GM19438 (cell line): ENCODE measurements around the gene SPRED2.

Source experiments
- ATAC-seq: cut with Tn5 transposase; IDR thresholded peaks from one replicate; pipeline ENCODE4 v1.9.1; 2021; ENCODE audit warnings: low read depth; ENCODE audit not compliant: unreplicated experiment

SPRED2 gene

DNA sequence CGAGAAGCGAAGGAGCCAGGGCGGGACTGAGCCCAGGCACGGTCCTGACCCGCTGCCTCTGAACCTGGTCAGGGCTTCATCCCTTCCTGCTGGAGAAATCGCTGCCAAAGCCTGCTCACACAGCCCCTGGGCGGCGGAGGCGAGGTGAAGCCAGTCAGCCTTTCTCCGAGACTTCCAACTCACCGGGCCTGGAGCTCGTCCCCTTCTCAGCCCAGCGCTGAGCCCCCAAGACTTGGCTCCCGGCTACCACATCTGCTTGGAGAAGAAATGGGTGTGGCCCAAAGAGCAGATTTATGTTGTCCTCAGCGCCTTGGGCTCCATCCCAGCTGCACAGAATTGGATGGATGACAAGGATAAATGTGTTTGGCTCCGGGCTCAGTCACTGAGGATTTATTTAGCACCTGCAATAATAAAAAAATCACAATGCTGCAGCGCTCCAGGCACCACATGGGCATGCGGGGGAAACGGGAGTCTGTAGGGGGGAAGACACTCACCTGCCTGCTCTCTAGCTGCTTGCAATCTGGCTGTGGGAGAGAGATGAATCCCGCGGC lies 139.9 kb downstream of the SPRED2 start:
- no peak for ATAC-seq

DNA sequence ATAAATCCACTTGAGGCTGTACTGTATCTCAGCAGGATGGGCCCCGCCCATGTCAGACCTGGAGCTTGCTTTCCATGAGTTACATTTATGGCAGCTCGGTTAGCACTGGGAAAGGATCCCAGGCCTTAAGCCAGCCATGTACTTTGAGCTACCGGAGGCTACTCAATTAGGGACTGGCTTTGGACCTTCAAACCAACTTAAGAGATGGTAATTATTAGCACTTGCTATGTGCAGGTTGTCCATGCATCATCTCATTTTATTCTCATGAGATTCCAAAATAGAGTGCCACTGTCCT lies 140.3 kb downstream of the SPRED2 start:
- ATAC-seq = no peak

DNA sequence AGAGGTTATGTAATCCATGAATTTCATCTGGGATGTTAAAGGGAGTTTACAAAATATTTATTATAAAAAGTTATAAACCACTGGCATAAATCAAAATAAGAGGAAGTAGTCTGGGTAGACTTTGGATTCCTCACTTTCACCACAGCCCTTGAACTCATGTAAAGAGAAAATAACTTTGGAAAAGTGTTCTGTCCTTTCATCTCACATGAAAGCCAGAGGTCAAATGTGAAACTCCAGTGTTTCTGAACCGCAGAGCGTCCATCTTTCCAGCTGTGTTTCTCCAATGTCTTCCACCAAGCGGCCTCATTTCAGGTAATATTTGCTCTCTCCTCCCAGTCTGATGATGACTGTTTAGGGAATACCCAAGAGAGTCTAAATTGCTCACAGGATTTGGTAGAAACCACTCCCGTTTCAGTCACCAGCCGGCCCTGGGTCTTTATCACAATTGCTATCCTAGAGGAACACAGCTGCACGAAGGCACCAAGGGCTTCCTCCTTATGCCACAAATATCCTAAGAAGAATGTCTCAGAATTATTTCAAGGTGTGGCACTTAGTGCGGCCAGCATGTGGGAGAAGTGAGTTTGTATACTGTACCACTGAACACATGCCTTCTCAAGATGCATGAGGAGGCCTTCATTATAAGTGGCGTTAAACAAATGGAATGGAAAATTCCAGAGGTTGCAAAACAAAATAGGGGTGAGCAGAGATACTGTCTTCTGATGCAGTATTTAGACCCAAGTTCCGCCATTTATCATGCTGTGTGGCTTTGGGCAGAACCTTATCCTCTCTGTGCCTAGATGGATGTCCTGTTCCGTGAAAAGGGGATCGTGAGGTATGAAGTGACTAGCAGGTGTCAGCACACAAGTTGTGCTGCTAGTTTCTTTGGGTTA lies 140.9 kb downstream of the SPRED2 start:
- ATAC-seq = no peak

DNA sequence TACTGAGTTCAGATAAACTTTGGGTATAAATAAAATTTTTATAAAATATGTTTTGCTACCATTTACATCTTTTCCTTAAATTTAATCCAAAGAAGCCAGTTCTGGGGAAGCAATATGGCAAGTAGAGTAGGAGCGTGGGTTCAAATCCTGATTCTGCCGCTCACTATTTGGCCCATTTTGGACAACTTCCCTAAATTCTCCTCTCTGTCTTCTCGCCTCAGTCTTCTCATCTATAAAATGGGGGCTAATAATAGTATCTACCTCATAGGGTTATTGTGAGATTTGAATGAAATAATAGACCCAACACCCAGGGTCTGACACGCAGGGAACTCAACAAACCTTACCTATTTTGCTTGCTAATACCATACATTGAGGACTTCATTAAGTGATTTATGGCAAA lies 145.0 kb downstream of the SPRED2 start:
- ATAC-seq = no peak

DNA sequence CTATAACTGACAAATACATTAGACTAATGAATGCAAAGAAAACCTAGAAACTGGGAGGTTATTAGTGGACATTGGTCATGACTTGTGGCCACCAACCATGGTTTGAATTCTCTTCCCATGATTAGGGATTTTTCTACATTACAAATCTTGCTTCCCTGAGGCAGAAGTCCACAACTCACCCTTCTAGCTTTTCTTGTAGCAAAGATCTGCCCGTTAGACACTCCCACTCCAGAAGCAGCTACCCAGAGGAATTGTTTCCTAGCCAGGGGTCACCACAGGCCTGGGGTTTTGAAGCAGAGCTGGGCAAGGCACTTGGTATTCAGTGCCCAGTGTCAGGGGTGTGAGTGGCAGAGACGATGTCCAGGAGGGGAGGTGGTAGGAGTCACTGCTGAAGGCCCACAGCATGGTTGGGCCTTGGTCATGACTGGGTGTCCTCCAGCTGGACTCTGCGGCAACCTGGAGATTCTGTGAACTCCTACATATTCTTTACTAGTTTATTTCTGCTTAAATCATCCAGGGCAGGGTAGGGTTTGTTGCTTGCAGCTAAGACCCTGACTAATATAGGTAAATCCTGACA lies 149.8 kb downstream of the SPRED2 start:
- no peak for ATAC-seq

DNA sequence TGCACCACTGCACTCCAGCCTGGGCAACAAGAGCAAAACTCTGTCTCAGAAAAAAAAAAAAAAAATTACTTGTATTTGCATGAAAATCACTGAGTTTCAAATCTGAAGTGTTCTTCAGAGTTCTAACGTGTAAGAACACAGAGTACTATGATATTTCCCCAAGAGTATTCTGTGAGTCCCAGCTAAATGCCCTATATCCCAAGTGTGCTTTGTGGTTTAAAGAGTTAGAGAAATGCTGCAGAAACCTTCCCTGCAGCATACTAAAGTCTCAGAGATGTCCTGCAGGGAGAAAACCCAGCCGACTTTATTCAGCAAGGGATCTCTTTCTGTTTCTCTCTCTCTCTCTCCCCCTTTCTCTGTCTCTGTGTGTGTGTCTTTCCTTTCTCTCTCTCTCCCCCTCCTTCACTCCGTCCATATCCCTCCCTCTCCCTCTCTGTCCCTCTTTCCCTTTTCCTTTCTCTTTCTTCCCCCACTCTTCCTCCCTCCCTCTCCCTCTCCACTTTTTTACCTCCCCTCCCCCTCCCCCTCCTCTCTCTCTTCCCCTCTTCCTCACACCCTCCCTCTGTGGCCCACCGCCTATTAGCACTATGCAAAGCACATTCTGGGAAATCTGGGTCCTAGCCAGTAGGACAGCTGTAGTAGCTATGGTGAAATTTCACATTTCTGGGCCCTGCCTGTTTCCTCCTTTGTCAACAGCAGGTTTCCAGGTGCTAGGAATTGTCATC lies 150.6 kb downstream of the SPRED2 start:
- ATAC-seq = no peak

DNA sequence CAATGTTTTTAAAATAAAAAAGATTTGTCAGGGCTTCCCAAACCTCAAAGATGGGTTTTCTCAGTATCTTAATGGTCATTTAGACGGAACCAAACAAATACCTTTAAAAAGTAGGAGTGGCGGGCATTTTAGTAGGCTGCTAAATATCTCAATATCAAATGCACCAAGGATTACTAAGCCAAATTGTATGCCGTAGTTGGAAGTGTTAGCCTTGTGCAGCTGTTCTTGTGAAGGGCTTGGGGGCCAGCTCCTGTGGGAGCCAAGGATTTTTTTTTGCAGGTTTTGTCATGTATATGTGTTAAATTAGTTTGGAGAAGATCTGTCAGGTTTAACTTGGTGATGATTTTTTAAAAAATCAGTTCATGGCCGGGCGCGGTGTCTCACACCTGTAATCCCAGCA lies 152.6 kb downstream of the SPRED2 start:
- no peak for ATAC-seq

DNA sequence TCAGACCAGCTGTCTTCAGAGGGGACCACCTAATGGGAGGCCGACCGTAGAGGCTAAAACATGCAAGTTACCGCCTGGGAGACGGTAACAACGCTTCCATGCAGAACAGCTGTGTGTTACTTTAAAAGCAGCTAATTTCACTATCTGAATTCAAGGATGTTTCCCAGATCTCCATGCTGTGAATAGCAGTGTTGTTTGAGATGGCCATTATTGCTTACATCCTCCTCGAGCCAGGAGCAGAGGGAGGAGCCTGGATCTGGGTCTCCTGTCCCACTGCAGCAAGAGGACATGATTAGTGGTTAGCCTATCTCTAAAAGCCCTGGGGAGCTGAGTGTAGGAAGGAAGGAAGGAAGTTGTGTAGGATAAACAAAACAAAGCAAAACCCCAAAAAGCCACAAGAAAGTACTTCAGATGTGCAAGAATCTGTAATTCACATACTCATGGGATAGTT lies 153.8 kb downstream of the SPRED2 start:
- ATAC-seq = no peak

DNA sequence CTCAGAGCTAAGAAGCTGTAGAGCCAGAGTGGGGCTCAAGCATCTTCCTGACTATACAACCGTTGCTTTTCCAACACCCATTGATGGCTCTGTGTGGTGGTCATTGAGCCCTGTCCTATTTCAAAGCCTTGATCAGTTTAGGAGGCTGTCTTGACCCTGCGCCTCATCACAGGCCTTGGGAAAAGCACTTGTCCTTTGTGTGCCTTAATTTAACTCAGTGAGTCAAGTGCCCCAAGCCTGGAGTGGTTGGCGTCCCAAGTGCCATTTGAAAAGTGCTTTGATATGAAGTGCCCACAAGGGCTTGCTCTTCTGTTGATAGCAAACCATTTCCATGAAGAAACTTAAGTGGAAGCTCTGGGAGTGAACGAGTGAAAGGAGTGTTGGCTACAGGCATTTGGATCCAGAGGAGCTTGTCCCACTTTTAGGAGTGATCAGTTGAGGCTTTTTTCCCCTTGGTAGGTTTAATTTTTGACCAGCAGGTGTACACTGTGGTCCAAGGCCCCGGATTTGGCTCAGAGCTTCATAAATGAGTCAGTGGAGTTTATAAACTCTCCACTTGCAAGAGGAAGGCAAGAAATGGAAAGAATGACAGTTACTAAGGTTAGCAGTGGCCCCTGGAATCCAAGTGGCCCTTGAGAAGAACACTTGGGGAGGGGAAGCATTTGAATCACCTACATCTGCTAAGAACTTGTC lies 154.5 kb downstream of the SPRED2 start:
- ATAC-seq = no peak

DNA sequence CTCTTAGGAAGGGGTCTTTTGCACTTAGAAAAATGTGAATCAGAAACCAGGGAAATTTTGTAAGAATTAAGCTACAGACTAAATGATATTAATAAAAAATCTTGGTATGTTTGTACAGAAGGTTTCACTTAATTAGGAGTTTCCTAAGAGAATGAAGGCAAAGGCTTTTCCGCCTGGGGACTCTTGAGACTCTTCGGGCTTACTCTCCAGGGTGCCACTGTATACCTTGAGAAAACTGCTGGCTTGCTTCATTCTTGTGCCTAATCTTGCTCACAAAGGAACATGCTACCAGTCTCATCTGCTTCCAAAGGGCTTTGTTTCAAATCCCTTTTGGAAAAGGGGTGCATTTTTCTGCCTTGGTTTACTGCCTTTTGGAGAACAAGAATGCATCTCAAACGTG lies 155.3 kb downstream of the SPRED2 start:
- ATAC-seq = no peak

DNA sequence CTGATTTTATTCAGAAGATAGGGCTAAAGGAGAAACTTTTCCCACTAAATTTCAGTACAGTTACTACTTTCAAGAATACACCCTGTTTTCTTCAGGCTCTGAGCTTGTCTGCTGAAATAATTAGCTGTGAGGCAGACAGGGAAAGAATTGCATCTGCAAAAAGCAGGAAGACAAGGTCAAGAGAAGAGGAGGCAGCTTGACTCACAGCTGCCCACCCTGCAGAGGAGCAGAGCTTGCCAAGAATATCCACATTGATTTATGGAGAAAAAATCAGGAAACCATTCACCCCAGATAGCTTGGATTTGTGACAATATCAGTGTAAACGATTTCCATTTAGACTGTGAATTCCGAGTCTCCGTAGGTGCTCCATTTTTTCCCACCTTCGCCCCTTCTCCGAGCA lies 155.8 kb downstream of the SPRED2 start:
- ATAC-seq = no peak

DNA sequence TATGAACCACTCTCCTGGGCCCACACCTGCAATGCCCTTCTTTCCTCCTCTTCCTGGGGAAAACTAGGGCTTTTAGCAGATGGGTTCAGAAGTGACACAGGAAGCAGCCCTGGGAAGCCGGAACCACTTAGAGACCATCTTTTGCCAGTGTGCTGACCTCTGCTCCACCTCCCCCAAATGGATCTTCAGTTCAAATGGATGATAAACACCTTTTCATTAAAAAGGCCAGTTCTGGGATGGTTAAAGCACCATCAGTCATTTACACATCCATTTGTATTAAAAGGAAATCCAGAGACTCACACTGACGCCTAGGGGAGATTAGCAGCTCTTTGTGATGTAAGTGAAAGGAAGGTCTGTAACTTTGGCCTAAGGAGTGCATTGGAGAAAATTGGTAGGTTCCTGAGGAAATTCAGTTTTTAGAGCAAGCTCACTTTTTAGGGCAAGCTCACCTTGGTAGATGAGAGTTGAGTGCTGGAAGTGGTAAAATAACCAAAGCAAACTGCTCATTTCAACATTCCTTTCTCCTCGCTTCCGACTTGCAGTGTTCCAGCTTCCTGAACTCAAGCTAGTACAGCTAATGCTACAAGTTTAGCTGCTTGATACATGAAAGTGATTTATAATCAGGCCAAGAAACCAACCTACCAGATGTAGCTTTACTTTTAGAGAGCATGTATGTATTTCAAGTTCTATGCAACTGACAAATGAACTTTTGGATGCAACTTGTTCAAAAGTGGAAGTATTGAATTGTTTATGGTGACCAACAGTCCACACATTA lies 157.1 kb downstream of the SPRED2 start:
- ATAC-seq = no peak

DNA sequence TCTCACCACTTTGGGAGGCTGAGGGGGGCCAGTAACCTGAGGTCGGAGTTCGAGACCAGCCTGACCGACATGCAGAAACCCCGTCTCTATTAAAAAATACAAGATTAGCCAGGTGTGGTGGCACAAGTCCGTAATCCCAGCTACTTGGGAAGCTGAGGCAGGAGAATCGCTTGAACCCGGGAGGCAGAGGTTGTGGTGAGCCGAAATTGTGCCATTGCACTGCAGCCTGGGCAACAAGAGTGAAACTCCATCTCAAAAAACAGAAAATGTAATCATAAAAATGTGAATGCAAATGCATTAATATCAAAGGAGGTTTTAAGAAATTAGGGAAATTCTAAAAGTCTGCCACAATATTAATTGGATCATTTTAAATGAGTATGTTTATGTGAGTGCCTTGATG lies 159.1 kb downstream of the SPRED2 start:
- no peak for ATAC-seq

DNA sequence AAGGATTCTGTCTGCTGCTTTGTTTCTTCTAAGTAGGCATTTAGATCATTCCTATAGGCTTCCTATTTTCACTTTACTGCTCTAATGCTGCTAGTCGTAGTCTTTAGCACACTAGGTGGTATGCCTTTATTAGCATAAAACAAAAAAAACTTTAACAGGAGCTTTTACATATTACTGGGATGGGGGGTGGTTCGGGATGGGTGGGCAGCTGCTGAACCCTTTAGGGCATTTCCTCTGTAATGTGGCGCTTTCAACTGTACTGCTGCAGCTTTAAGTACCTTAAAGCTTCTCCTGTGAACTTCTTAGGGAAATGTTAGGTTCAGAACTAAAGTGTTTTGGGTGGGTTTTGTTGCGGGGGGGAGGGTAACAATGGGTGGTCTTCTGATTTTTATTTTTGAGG lies 163.4 kb downstream of the SPRED2 start:
- no peak for ATAC-seq

DNA sequence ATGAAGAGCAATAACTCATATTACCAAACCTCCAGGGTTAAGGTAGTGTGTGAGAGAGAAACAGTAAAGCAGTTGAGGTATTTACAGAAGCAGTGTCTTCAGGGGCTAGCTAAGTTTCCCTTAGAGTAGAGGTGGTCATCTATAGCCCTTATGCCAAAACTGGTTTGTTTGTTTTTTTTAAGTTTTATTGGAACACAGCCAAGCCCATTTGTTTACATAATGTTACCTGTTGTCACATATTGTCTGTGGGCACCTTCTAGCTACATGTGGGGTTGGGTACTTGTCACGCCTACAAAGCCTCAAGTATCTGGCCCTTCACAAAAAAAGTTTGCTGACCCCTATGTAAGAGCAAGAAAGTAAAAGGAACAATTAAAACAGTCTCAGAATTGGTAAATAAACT lies 165.4 kb downstream of the SPRED2 start:
- ATAC-seq = no peak

DNA sequence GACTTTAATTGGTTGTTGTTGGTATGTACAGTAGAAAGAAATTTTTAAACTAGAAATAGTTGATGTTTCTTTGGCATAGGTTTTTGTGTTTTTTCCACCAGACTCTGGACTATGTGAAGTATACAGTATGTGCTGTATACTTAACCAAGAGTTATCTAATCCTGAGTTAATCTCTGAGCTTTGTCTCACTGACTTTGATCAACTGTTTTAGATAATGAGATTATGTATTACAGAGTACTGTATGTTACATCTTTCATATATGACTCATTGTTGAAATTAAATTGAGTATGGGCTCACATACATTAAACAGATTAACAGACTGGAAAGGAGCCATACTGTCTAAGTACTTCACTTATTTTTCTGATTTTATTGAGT lies 166.7 kb downstream of the SPRED2 start:
- ATAC-seq = no peak

DNA sequence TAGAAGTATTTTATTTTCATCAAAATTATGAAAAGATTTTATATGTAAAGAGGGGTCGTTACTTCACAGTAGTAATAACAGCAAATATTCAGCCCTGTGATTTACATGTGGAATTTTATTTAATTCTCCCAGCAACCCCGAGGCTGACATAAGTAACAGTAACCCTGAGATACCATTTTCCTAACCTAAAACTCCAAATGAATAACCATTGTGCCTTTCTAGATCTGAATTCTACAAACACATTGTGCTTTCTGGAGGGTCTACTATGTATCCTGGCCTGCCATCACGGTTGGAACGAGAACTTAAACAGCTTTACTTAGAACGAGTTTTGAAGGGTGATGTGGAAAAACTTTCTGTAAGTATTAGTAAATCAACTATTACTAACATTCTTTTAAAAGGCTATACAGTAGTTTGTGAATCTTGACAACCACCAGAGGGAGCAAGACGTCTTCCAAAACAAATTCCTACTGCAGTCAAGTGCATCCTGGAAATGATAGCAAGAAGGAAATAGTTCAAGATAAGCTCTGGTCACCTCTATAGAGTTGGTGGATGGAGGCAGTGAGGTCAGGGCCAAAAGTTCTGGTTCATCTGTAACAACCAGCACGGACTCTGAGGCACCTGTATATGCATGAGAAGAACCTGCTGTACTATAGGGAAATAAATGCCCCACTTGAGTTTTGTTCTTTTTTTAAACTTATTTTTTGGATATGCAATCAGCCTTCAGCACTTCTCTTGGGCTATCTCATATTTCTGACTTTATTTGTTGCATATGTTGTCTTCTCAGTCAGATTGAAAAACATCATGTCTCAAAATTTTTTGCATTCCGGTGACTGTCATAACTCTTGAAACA lies 167.4 kb downstream of the SPRED2 start:
- ATAC-seq = no peak

DNA sequence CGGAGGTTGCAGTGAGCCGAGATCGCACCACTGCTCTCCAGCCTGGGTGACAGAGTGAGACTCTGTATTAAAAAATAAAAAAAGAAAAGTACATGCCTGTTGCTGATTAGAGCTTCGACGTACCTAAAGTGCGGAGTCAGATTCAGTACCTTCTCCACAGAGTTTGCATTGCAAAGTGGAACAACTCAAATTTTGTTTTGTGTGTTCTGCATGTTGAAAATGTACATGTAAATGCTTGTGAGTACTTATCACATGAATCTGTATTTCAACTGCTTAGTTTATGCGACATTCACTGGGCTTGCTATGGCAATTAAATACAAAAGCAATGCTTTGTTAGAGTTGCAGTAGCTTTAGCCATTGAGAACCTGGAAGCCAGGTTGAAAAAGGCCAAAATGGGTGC lies 168.4 kb downstream of the SPRED2 start:
- no peak for ATAC-seq

DNA sequence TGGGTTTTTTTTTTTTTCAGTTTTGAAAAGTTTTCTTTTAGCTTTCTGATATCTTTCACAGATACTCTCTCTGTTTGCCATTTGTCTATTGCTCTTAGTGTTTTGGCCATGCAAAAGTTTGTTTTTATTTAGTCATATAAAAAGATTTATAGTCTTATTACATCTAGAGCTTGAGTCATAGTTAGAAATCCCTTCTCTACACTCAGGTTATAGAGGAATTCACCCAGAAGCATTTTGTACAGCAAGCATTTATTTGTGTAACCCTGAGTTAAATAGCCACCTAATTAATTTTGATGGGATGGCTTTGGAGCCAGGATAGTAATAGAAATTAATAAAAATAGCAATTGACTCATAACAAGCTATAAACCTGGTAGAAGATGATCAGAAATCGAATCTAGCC lies 169.1 kb downstream of the SPRED2 start:
- no peak for ATAC-seq
